Endometrial microvascular endothelial cells (primary cell): ENCODE results near the gene MTMR12. TPM values are rescaled to one million over a fixed set of nuclear protein-coding genes. Genes with fewer than 3 reads are reported as not detected.

Experiments
- in situ Hi-C: cut with HindIII; loops from 2 replicates; pipeline ENCODE4 v1.10.0; 2017; ENCODE audit warnings: low sequenced_read_pairs, low pct_unique_long_range_greater_than_20kb; ENCODE audit errors: inconsistent ontology term
- total RNA-seq: library from RNA; depleted of rRNA; stranded (reverse); fragments of >200 nt; gene quantifications from one replicate; pipeline ENCODE4 v1.2.3, GENCODE V29; 2015; ENCODE audit errors: inconsistent ontology term

MTMR12 gene, protein sequence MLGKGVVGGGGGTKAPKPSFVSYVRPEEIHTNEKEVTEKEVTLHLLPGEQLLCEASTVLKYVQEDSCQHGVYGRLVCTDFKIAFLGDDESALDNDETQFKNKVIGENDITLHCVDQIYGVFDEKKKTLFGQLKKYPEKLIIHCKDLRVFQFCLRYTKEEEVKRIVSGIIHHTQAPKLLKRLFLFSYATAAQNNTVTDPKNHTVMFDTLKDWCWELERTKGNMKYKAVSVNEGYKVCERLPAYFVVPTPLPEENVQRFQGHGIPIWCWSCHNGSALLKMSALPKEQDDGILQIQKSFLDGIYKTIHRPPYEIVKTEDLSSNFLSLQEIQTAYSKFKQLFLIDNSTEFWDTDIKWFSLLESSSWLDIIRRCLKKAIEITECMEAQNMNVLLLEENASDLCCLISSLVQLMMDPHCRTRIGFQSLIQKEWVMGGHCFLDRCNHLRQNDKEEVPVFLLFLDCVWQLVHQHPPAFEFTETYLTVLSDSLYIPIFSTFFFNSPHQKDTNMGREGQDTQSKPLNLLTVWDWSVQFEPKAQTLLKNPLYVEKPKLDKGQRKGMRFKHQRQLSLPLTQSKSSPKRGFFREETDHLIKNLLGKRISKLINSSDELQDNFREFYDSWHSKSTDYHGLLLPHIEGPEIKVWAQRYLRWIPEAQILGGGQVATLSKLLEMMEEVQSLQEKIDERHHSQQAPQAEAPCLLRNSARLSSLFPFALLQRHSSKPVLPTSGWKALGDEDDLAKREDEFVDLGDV
- 26.7 TPM for total RNA-seq

DNA sequence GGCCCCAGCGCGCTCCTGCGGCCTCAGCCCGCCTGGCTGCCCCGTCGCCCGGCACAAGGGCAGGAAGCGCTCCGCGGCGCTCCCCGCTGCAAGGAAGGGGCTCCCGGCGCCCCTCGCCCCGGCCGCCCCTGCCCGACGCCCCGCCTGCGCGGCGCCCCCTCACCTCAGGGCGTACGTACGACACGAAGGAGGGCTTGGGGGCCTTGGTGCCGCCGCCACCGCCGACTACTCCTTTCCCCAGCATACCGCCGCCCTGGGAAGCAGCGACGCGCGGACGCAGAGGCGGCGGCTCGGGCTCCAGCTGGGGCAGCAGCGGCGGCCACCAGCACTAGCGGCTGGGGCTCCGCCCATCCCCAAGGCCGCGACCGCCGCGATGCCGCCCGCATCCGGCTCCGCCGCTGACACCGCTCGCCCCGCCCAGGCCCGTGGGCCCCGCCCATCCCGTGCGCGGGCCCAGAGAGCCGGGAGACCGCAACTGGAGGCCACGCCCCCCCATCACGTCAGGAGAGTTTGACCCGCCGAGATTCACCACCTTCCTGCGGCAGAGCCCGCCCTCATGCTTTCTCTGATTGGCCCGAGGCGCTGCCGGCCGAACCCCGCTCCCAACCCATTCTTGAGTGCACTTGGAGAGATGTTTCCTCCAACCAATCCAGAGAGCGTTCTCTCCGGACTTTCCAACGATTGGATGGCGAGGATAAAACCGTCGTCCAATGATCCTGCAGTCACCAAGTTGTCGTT is at the start of gene MTMR12:
MTMR12 (minus strand) TSS at position 345 of the 738 bp plus-strand sequence; CDS start at position 244, 101 bp downstream.
- in situ Hi-C loops, result no loop called here

DNA sequence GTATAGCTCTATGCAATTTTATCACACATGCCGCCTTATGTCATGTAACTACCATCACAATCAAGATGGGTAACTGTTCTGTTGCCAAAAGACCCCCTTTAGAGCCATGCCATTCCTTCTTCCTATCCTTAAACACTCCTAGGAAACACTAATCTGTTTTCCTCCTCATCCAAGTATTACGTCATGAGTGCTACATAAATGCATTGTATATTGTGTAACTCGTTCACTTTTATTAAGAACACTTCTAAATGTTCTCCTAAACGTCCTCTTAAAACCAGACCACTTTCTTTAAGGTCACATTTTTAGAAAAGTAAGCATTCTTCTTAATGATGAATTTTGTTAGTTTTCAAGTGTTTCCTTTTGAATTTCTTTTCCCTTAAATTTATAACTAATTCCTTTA is 49.8 kb upstream of the MTMR12 start:
- in situ Hi-C loops, result no loop called here

DNA sequence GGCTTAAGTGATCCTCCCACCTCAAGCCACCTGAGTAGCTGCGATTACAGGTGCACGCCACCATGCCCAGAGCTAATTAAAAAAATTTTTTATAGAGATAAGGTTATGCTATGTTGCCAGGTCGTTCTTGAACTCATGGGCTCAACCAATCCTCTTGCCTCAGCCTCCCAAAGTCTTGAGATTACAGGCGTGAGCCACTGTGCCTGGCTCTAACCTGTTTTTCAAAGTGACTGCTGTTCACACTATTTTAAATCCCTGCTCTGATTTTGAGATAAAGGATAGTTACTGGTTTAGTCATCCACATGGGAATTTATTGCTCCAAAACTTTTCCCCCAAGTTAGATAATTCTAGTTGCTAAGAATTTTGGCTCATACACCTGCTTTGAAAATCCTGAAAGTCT is 48.2 kb upstream of the MTMR12 start:
- in situ Hi-C loops, result no loop called here

DNA sequence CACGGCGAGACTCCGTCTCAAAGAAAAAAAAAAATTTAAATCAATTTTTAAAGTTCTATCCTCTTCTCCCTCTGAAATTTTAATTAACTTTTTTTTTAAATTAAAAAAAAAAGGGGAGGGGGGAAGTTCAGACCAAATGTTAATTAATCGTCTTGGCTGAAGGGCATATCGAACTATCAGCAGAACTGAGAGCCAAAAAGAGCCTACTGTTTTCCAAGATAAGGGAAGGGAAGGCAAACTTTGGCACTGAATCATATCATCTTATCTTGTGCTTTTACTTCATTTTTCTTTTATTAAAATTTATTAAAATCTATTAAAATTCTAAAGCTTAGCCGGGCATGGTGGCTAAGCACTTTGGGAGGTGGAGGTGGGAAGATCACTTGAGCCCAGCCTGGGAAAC is 45.9 kb upstream of the MTMR12 start:
- in situ Hi-C loops, result no loop called here

DNA sequence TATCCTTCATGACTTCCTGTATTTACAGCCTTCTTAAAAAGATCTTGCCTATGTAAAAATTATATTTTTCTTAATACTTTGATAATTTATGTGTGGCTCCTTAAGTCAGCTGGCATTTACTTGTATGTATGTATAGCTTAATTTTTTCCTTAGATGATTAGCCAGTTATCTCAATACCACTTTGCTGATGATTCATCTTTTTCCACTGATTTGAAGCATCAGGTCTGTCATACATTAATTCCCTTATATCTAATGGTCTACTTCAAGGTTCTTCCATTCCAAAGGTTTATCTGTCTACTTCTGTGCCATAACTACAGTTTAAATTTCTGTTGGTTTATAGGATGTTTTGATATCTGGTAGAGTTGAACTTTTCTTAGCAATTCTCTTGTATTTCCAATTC is 44.9 kb upstream of the MTMR12 start:
- in situ Hi-C loops, result no loop called here

DNA sequence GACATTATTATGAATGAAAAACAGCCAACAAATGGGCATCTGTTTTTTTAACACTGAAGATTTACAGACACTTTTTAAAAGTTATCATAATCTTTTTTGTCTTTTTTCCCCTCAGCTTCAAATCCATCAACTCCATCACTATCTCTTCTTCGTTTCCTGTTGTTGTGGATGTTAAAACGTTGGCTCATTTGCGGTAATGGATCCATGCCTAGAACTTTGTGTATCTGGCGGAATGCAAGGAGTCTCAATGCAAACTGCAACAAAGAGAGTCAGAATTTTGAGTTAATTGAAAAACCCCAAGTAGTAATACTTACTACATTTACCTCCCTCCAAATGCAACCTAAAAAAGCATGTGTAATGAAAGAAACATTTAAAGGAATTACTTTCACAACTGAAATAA is 42.9 kb upstream of the MTMR12 start:
- in situ Hi-C loops, result no loop called here

DNA sequence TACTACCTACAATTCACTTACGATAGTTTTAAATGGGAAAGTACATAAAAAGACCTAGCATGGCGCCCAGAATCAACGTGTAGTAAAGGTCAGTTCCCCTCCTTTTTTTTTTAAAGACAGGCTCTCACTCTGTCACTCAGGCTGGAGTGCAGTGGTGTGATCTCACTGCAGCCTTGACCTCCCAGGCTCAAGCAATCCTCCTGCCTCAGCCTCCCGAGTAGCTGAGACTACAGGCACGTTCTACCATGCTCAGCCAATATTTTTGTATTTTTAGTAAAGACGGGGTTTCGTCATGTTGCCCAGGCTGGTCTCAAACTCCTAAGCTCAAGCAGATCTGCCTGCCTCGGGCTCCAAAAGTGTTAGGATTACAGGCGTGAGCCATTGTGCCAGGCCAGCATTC is 40.7 kb upstream of the MTMR12 start:
- in situ Hi-C loops, result no loop called here

DNA sequence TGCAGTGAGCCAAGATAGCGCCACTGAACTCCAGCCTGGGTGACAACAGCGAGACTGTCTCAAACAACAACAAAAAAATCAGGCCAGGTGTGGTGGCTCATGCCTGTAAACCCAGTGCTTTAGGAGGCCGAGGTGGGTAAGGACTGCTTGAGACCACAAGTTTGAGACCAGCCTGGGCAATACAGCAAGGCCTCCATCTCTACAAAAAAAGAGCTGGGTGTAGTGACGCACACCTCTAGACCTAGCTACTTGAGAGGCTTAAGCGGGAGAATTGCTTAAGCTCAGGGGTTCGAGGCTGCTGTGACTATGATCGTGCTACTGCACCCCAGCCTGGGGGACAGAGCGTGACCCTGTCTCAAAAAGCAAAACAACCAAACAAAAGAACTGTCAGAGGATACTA is 39.9 kb upstream of the MTMR12 start:
- in situ Hi-C loops, result no loop called here

DNA sequence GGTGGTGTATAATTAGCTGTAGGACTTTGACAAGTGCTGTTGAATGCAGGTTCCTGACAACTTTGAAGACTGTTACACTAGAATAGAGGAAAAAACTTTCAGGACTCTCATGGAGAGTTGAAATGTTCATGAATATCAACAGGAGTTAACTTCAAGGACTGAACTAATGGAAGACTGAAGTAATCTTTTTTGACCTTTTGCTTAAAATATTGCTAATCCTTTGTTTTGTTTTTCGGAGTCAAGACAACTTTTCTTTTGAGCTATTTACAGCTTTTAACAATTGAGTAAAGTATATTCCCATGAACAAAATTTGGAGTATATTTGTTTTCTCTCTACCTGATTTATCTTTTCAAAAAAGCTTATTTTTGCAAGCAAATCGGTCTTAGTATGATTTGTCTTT is 34.1 kb upstream of the MTMR12 start:
- in situ Hi-C loops, result loop anchor here (25.0 kb wide), 1 partner anchor 110 kb away; no protein-coding TSS in a partner anchor

DNA sequence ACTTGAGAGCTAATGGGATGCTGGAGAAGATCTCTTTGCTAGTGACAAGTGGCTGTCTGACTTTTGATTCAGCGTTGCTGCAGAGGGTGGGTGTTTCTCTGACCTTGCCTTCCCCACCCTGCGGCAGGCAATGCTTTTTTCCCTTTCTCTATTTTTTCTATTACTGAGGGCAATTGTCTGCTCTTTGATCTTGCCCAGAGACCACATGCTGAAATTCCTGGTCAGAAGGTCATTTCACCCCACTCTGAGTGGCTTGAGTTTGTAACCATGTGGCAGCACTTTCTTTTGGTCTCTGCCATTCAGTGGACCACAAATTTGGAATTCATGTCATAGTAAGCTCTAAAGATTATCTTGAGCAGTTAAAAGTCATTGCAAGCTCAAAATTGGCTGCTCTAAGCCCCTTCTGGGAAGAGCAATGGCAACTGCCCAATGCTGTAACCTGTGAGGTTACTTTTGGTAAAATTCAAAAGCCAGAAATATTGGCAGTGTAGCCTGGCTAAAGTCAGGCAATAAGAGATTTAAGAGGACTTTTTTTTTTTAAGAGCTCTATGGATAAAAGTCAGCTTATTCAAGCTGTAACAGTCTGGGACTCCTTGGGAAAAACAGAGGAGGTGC is 30.4 kb upstream of the MTMR12 start:
- in situ Hi-C loops, result loop anchor here (25.0 kb wide), 1 partner anchor 106 kb away; no protein-coding TSS in a partner anchor

DNA sequence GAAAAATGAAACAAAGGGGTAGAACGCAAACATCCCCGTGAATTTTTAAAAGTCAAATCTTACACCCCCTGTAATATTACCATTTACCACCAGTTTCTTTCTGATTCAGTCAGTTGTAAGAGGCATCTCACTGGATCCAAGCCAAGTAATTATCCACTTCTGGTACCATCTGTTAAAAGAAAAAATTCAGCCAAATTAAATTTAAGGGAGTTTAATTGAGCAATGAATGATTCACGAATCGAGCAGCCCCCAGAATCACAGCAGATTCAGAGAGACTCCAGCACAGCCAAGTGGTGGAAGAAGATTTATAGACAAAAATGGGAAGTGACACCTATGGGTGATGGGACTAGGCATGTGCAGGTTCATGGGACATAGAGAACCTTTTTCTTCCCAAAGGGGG is 29.9 kb upstream of the MTMR12 start:
- in situ Hi-C loops, result loop anchor here (25.0 kb wide), 1 partner anchor 105 kb away; no protein-coding TSS in a partner anchor

DNA sequence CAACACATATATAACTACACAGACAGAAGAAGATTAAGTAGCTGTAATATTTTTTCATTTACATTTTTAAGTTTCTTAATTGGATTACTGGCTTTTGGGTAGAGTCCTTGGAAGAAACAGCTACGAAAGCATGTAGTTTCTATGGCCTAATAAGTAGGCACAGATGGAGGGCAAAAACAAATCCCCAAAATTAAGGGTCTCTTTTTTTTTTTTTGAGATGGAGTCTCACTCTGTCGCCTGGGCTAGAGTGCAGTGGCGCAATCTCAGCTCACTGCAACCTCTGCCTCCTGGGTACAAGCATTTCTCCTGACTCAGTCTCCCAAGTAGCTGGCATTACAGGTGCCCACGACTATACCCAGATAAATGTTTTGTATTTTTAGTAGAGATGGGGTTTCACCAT is 27.1 kb upstream of the MTMR12 start:
- in situ Hi-C loops, result loop anchor here (25.0 kb wide), 1 partner anchor 103 kb away; no protein-coding TSS in a partner anchor

DNA sequence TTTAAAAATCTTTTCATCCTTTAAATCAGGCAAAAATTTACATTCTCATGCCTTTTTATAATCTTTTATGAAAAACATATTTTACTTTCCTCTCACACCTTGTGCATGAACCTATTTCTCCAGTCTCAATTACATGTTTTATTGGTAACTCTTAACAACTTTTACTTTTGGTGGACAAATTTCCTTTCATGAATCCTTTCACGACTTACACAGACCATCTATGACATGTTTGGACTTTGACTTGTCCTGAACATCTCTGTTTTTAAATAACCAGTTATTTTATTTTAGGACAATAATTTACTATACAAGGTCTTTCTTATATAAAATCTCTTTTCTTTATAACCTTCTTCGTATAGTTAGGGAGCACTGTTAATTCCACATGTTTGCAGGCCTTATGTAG is 26.5 kb upstream of the MTMR12 start:
- in situ Hi-C loops, result loop anchor here (25.0 kb wide), 1 partner anchor 102 kb away; no protein-coding TSS in a partner anchor

DNA sequence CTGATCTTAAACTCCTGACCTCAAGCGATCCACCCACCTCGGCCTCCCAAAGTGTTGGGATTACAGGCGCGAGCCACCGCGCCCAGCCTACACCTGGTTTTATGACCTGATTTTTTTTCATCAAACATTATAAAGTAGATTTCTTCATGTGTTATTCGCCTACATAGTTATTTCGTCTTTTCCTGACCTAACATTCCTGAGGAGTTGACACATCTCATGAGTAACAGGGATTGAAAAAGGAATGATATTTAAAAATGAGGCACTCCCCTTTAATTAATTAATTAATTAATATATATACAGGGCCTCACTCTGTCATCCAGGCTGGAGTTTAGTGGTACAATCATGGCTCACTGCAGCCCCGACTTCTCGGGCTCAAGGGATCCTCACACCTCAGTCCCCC is 20.2 kb upstream of the MTMR12 start:
- in situ Hi-C loops, result loop anchor here (25.0 kb wide), 1 partner anchor 96 kb away; no protein-coding TSS in a partner anchor

DNA sequence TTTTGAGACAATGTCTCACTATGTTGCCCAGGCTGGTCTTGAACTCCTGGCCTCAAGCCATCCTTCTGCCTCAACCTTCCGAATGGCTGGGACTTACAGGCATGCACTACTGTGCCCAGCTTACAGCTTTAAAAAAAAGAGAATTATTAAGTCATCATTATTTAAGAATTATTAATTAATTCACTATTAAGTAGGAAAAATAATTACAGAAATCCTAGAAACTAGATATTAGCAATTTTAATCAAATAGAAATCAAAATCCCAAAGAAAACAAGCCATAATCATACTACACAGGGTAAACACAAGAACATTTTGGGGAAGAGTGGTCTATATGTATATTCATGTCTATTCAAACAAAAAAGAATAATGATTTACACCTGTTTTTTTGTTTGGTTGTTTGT is 19.6 kb upstream of the MTMR12 start:
- in situ Hi-C loops, result loop anchor here (25.0 kb wide), 1 partner anchor 95 kb away; no protein-coding TSS in a partner anchor

DNA sequence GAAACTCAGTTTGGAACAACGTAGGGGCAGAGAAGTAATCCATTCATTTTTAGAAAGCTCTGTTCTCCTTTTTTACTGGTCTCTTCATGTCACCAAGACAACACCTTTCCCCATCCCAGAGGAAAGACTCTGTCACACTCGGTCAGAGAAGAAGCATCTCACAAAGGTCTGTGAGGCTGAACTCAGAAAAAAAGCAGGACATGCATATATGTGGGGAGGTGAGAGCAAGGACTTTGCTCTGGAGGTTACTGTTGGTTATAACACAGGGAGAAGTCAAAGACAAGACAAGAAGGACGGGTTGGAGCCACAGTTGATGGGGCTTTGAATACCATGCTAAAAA is 19.2 kb upstream of the MTMR12 start:
- in situ Hi-C loops, result loop anchor here (25.0 kb wide), 1 partner anchor 95 kb away; no protein-coding TSS in a partner anchor

DNA sequence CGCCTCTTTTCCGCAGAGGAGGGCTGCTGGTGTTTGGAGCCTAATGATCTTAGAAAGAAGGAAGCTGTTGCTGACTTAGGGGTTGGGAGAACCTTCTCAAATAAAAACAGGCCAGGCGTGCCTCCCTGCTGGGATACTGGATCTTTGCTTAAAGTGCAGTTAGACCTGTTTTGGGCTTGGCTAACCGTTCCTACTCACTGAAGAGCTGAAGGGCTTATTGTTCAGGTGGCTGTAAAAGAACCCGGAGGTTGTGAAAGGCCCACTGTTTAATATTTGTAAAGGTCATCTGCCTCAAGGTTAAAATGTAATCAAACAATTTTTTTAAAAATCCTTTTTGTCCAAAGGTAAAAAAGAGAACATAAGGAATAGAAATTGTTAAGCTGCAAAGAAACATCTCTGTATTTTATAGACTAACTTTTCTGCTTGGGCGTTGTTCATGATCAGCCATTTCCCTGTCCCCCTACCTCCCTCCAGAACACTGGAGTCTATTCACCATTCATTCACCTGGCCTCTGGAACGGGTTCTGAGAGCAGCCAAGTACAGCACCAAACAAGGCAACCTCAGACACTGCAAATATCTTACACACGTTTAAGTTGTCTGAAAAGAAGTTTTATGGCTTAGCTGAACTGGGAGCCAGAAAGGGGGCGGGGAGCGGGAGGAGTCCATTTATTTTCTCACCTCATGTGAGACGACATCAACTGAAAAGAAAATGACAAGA is 18.6 kb upstream of the MTMR12 start:
- in situ Hi-C loops, result loop anchor here (25.0 kb wide), 1 partner anchor 94 kb away; no protein-coding TSS in a partner anchor
